ENCODE measurements around the gene RIC8B. TPM values are rescaled to one million over a fixed set of nuclear protein-coding genes. Genes with fewer than 3 reads are reported as not detected.

RIC8B gene
- total RNA-seq, 1 experiment from 2014 or later = 7.8 TPM

DNA sequence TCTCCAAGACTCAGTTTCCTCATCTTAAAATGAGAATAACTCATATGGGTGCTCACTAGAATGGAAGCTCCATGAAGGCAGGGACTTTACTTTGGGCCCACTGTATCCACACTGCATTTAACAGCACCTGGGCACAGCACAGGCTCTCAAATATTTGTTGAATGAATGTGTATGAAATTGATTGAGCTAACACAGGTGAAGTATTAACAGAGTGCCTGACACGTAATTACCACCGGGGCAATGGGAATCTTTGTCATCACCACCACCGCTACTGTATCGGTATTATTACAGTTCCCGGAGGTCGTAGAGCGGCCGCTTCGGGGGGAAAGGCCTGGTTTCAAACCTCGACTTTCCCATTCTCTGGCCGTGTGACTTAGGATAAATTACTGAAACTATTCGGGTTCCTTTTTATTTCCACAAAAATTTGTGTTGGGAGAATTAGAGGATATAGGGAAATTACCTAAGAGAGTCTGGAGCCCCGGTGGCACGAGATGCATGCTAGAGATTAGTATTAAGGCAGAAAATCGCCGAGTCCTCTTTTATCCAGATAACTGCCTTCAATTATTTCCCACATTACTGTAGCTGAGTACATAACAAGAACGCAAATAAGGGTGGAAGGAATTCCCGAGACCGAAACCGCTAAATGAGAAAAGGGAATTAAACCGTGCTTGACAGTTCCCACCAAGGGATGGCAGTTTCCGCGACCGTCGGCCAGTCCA is 1.0 kb upstream of the RIC8B start:
- ChIA-PET POLR2A (no interaction called here), CTCF (no interaction called here)
- Histone ChIP-seq H3K9me3 (no peaks in the 10 kb centered on the region), H3K4me3 (ENCODE audit: low read depth, low read length) (peak overlapping the region; percentile 66), H3K36me3 (ENCODE audit: control insufficient read depth, insufficient read depth, low read length) (no peaks in the 10 kb centered on the region), H3K4me1 (peaks cover 11% of the 10 kb centered on the region; the same call in 1 of the 2 replicates), H3K27me3 (replicated peaks; ENCODE audit: control insufficient read depth, insufficient read depth, low read length) (no peaks in the 10 kb centered on the region)
- H3K27ac Mint-ChIP-seq (ENCODE audit: unreplicated experiment) = peak overlapping the region; percentile 98
- intact Hi-C loops (cut with micrococcal nuclease; ENCODE audit: unreplicated experiment) = loop anchor here (1.0 to 5.0 kb wide), 3 partner anchors 17 to 184 kb away; partner anchors contain the start of gene TMEM263
- no peak for DNase-seq
- H3K36me3 Mint-ChIP-seq (ENCODE audit: insufficient read depth, unreplicated experiment) = peaks cover 8% of the 10 kb centered on the region
- no peaks in the 10 kb centered on the region for H3K27me3 Mint-ChIP-seq (ENCODE audit: insufficient read depth, unreplicated experiment)
- peaks cover 14% of the 10 kb centered on the region for H3K4me1 Mint-ChIP-seq (ENCODE audit: low read depth, unreplicated experiment)
- H3K9me3 Mint-ChIP-seq (ENCODE audit: unreplicated experiment) = no peaks in the 10 kb centered on the region
- TF ChIP-seq, protein P1, sequence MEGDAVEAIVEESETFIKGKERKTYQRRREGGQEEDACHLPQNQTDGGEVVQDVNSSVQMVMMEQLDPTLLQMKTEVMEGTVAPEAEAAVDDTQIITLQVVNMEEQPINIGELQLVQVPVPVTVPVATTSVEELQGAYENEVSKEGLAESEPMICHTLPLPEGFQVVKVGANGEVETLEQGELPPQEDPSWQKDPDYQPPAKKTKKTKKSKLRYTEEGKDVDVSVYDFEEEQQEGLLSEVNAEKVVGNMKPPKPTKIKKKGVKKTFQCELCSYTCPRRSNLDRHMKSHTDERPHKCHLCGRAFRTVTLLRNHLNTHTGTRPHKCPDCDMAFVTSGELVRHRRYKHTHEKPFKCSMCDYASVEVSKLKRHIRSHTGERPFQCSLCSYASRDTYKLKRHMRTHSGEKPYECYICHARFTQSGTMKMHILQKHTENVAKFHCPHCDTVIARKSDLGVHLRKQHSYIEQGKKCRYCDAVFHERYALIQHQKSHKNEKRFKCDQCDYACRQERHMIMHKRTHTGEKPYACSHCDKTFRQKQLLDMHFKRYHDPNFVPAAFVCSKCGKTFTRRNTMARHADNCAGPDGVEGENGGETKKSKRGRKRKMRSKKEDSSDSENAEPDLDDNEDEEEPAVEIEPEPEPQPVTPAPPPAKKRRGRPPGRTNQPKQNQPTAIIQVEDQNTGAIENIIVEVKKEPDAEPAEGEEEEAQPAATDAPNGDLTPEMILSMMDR (IDR thresholded peaks at IDR 0.05; ENCODE audit: insufficient read depth in 1 of 2, low read depth in 1 of 2, low read length in 1 of 2, severe bottlenecking in 1 of 2, unreplicated experiment in 1 of 2) = no peak
- H3K4me3 Mint-ChIP-seq (ENCODE audit: unreplicated experiment) = peak overlapping the region; percentile 95
- no TSS peak for BruUV-seq (replicated peaks)

DNA sequence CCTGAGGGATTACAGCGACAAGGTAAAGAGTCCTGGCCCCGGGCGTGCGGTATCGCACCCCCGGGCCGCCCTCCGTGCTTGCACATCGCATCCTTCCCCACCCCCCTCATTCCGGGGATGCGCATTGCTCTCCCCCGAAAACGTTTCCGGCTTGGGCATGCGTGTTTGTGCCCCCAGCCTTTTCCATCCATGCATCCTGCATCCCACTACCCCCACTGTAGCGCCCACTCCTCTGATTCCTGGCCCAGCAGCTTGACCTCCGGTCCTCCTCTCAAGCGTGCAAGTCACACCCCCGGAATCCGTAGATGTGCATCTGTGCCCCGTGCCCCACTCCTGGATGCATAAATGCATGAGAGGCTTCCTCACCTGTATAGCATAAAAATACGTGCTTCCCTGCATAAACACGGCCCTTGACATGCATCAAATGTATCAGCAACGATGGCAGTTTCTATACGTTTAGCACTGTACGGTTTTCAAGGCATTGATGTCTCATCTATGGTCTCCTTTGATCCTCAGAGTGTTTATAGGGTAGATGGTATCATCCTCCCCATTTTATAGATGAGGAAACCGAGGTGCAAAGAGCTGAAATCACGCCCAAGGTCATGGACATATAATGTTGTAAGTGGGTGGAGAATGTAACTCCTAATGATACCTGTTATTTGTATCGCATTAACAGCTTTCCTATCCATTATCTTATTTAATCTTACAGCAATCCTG is 484 bp downstream of the RIC8B start:
- TF ChIP-seq, protein P1 (IDR thresholded peaks at IDR 0.05; ENCODE audit: insufficient read depth in 1 of 2, low read depth in 1 of 2, low read length in 1 of 2, severe bottlenecking in 1 of 2, unreplicated experiment in 1 of 2) = no peak
- H3K27me3 Mint-ChIP-seq (ENCODE audit: insufficient read depth, unreplicated experiment) = no peaks in the 10 kb centered on the region
- H3K4me1 ChIP-seq = peaks cover 6% of the 10 kb centered on the region; the same call in 1 of the 2 replicates
- peak overlapping the region; percentile 79 for H3K4me3 ChIP-seq (ENCODE audit: low read depth, low read length)
- CTCF ChIA-PET = interaction anchor here (0.5 kb wide), 1 partner anchor 13 kb away, joined by 3 read pairs; no protein-coding TSS in a partner anchor
- H3K9me3 ChIP-seq = no peaks in the 10 kb centered on the region
- peak overlapping the region; percentile 95 for H3K4me3 Mint-ChIP-seq (ENCODE audit: unreplicated experiment)
- intact Hi-C loops (cut with micrococcal nuclease; ENCODE audit: unreplicated experiment) = loop anchor here (1.0 to 5.0 kb wide), 3 partner anchors 16 to 182 kb away; partner anchors contain the start of gene TMEM263
- peak overlapping the region; percentile 98 for H3K27ac Mint-ChIP-seq (ENCODE audit: unreplicated experiment)
- H3K27me3 ChIP-seq (replicated peaks; ENCODE audit: control insufficient read depth, insufficient read depth, low read length) = no peaks in the 10 kb centered on the region
- no peak for DNase-seq
- H3K36me3 Mint-ChIP-seq (ENCODE audit: insufficient read depth, unreplicated experiment) = peaks cover 8% of the 10 kb centered on the region
- no peaks in the 10 kb centered on the region for H3K9me3 Mint-ChIP-seq (ENCODE audit: unreplicated experiment)
- POLR2A ChIA-PET = interaction anchor here (0.6 to 1.0 kb wide), 3 partner anchors 13 to 417 kb away, joined by 3 read pairs; no protein-coding TSS in a partner anchor
- peaks cover 6% of the 10 kb centered on the region for H3K4me1 Mint-ChIP-seq (ENCODE audit: low read depth, unreplicated experiment)
- BruUV-seq (replicated peaks) = no TSS peak
- no peaks in the 10 kb centered on the region for H3K36me3 ChIP-seq (ENCODE audit: control insufficient read depth, insufficient read depth, low read length)

GRCh38 chr12:106776897-106777296 is 2.4 kb downstream of the RIC8B start:
- no peak overlapping the region for H3K4me3 Mint-ChIP-seq (ENCODE audit: unreplicated experiment)
- intact Hi-C loops (cut with micrococcal nuclease; ENCODE audit: unreplicated experiment) = no loop called here
- peaks cover 5% of the 10 kb centered on the region for H3K4me1 Mint-ChIP-seq (ENCODE audit: low read depth, unreplicated experiment)
- H3K9me3 Mint-ChIP-seq (ENCODE audit: unreplicated experiment) = no peaks in the 10 kb centered on the region
- peaks cover 8% of the 10 kb centered on the region for H3K36me3 Mint-ChIP-seq (ENCODE audit: insufficient read depth, unreplicated experiment)
- H3K27me3 Mint-ChIP-seq (ENCODE audit: insufficient read depth, unreplicated experiment) = no peaks in the 10 kb centered on the region
- Histone ChIP-seq H3K4me3 (ENCODE audit: low read depth, low read length) (no peak overlapping the region), H3K27me3 (replicated peaks; ENCODE audit: control insufficient read depth, insufficient read depth, low read length) (no peaks in the 10 kb centered on the region), H3K9me3 (no peaks in the 10 kb centered on the region), H3K4me1 (peaks cover 11% of the 10 kb centered on the region; the same call in 1 of the 2 replicates), H3K36me3 (ENCODE audit: control insufficient read depth, insufficient read depth, low read length) (no peaks in the 10 kb centered on the region)
- DNase-seq = no peak
- no TSS peak for BruUV-seq (replicated peaks)
- TF ChIP-seq, protein P1 (IDR thresholded peaks at IDR 0.05; ENCODE audit: insufficient read depth in 1 of 2, low read depth in 1 of 2, low read length in 1 of 2, severe bottlenecking in 1 of 2, unreplicated experiment in 1 of 2) = no peak
- ChIA-PET CTCF (no interaction called here), POLR2A (no interaction called here)
- no peak overlapping the region for H3K27ac Mint-ChIP-seq (ENCODE audit: unreplicated experiment)

All from Caco-2 (cell line).